Activated CD4-positive, alpha-beta memory T cell treated with anti-CD3 and anti-CD28 coated beads for 36 hours (primary cell): Measurements from ENCODE around the gene SPAG6. TPM values are rescaled to one million over a fixed set of nuclear protein-coding genes. Genes with fewer than 3 reads are reported as not detected.

ENCODE experiments used
- CTCF ChIA-PET: fragments of 350-600 bp; sonication (Branson Sonifier 250); formaldehyde crosslinking; loops from one replicate; lab custom pipeline; 2021; ENCODE audit warnings: antibody characterized with exemption, inconsistent platforms; lab: Charles Lee
- POLR2A ChIA-PET: fragments of 350-600 bp; sonication (Branson Sonifier 250); formaldehyde crosslinking; loops from one replicate; lab custom pipeline; 2021; ENCODE audit warnings: antibody characterized with exemption; lab: Charles Lee
- DNase-seq: peaks from one replicate; pipeline ENCODE4 v3.0.0-alpha.2; 2020
- H3K27ac Mint-ChIP-seq: one replicate; pipeline ENCODE4 v1.8.0; 2021; ENCODE audit warnings: mixed read lengths
- H3K27me3 Mint-ChIP-seq: one replicate; pipeline ENCODE4 v1.8.0; 2021; ENCODE audit warnings: mixed read lengths
- H3K36me3 Mint-ChIP-seq: one replicate; pipeline ENCODE4 v1.8.0; 2021; ENCODE audit warnings: mixed read lengths
- H3K4me1 Mint-ChIP-seq: one replicate; pipeline ENCODE4 v1.8.0; 2021; ENCODE audit warnings: low read depth, mixed read lengths
- H3K4me3 Mint-ChIP-seq: one replicate; pipeline ENCODE4 v1.8.0; 2021; ENCODE audit warnings: mild to moderate bottlenecking, mixed read lengths
- H3K9me3 Mint-ChIP-seq: one replicate; pipeline ENCODE4 v1.8.0; 2021; ENCODE audit warnings: mixed read lengths
- intact Hi-C: fragments of 100-400 bp; cut with micrococcal nuclease; formaldehyde crosslinking; loops from one replicate; pipeline ENCODE4 v1.15.1; 2023
- total RNA-seq, 2 experiments: library from RNA; stranded (reverse); gene quantifications; one replicate each; pipeline ENCODE4 v1.2.3, GENCODE V29; 2021

The SPAG6 gene
- total RNA-seq, 2 experiments from 2014 or later = 0.24 TPM; not detected in 1

GRCh38 chr10:22456486-22456885 is 111.2 kb downstream of the SPAG6 start:
- ChIA-PET CTCF (no interaction called here), POLR2A (interaction anchor here (1.1 kb wide), 1 partner anchor 19 kb away, joined by 3 read pairs; no protein-coding TSS in a partner anchor)
- DNase-seq = no peak
- no peaks in the 10 kb centered on the region for H3K36me3 Mint-ChIP-seq
- intact Hi-C loops = no loop called here
- H3K27me3 Mint-ChIP-seq = peaks cover 3% of the 10 kb centered on the region
- peaks cover 7% of the 10 kb centered on the region for H3K9me3 Mint-ChIP-seq
- peaks cover 2% of the 10 kb centered on the region for H3K4me1 Mint-ChIP-seq
- no peak overlapping the region for H3K4me3 Mint-ChIP-seq
- H3K27ac Mint-ChIP-seq = no peak overlapping the region

- no peaks in the 10 kb centered on the region for H3K36me3 Mint-ChIP-seq
- no peak overlapping the region for H3K27ac Mint-ChIP-seq
- peaks cover 2% of the 10 kb centered on the region for H3K4me1 Mint-ChIP-seq
- POLR2A ChIA-PET = no interaction called here
- intact Hi-C loops = no loop called here
- no peaks in the 10 kb centered on the region for H3K27me3 Mint-ChIP-seq
- H3K9me3 Mint-ChIP-seq = peaks cover 7% of the 10 kb centered on the region
- H3K4me3 Mint-ChIP-seq = no peak overlapping the region
- CTCF ChIA-PET = interaction anchor here (0.6 kb wide), 1 partner anchor 93 kb away, joined by 3 read pairs; no protein-coding TSS in a partner anchor
- DNase-seq = no peak
Measured at GRCh38 chr10:22458272-22459038, 113.2 kb downstream of the SPAG6 start.

- no peaks in the 10 kb centered on the region for H3K27me3 Mint-ChIP-seq
- ChIA-PET POLR2A (no interaction called here), CTCF (no interaction called here)
- H3K4me3 Mint-ChIP-seq = no peak overlapping the region
- H3K36me3 Mint-ChIP-seq = no peaks in the 10 kb centered on the region
- peaks cover 2% of the 10 kb centered on the region for H3K4me1 Mint-ChIP-seq
- no peak overlapping the region for H3K27ac Mint-ChIP-seq
- intact Hi-C loops = no loop called here
- no peak for DNase-seq
- H3K9me3 Mint-ChIP-seq = peaks cover 7% of the 10 kb centered on the region
Measured at GRCh38 chr10:22459496-22459895, 114.2 kb downstream of the SPAG6 start.

GRCh38 chr10:22460101-22460500 is 114.8 kb downstream of the SPAG6 start:
- POLR2A ChIA-PET = no interaction called here
- no peak for DNase-seq
- Mint-ChIP-seq H3K27ac (no peak overlapping the region), H3K4me1 (peaks cover 2% of the 10 kb centered on the region), H3K9me3 (peaks cover 7% of the 10 kb centered on the region), H3K36me3 (no peaks in the 10 kb centered on the region), H3K4me3 (no peak overlapping the region), H3K27me3 (no peaks in the 10 kb centered on the region)
- CTCF ChIA-PET = no interaction called here
- intact Hi-C loops = no loop called here

- POLR2A ChIA-PET = no interaction called here
- intact Hi-C loops = no loop called here
- Mint-ChIP-seq H3K27me3 (no peaks in the 10 kb centered on the region), H3K27ac (no peak overlapping the region), H3K9me3 (peaks cover 7% of the 10 kb centered on the region), H3K4me1 (no peaks in the 10 kb centered on the region), H3K4me3 (no peak overlapping the region), H3K36me3 (no peaks in the 10 kb centered on the region)
- no peak for DNase-seq
- CTCF ChIA-PET = no interaction called here
Measured at GRCh38 chr10:22460531-22461403, 115.5 kb downstream of the SPAG6 start.

GRCh38 chr10:22461891-22462290 is 116.6 kb downstream of the SPAG6 start:
- intact Hi-C loops = no loop called here

GRCh38 chr10:22463255-22463654 is 118.0 kb downstream of the SPAG6 start:
- Mint-ChIP-seq H3K4me1 (no peaks in the 10 kb centered on the region), H3K36me3 (no peaks in the 10 kb centered on the region), H3K27me3 (no peaks in the 10 kb centered on the region), H3K4me3 (no peak overlapping the region), H3K9me3 (peaks cover 7% of the 10 kb centered on the region), H3K27ac (no peak overlapping the region)
- intact Hi-C loops = no loop called here
- no peak for DNase-seq
- CTCF ChIA-PET = no interaction called here
- POLR2A ChIA-PET = no interaction called here

More at GRCh38 chr10:22461891-22462290, 116.6 kb downstream of the SPAG6 start:
- Mint-ChIP-seq H3K4me1 (no peaks in the 10 kb centered on the region), H3K27ac (no peak overlapping the region), H3K36me3 (no peaks in the 10 kb centered on the region), H3K27me3 (no peaks in the 10 kb centered on the region), H3K9me3 (peaks cover 7% of the 10 kb centered on the region), H3K4me3 (no peak overlapping the region)
- no peak for DNase-seq
- ChIA-PET CTCF (no interaction called here), POLR2A (no interaction called here)

- Mint-ChIP-seq H3K36me3 (no peaks in the 10 kb centered on the region), H3K4me1 (no peaks in the 10 kb centered on the region), H3K9me3 (peaks cover 7% of the 10 kb centered on the region), H3K27ac (no peak overlapping the region), H3K27me3 (no peaks in the 10 kb centered on the region), H3K4me3 (no peak overlapping the region)
- ChIA-PET CTCF (no interaction called here), POLR2A (no interaction called here)
- intact Hi-C loops = no loop called here
- no peak for DNase-seq
Measured at GRCh38 chr10:22464966-22465629, 119.8 kb downstream of the SPAG6 start.

- no peak overlapping the region for H3K4me3 Mint-ChIP-seq
Measured at GRCh38 chr10:22466763-22467334, 121.6 kb downstream of the SPAG6 start.

More at GRCh38 chr10:22466763-22467334, 121.6 kb downstream of the SPAG6 start:
- ChIA-PET CTCF (no interaction called here), POLR2A (no interaction called here)
- intact Hi-C loops = no loop called here
- no peak for DNase-seq
- Mint-ChIP-seq H3K27ac (no peak overlapping the region), H3K9me3 (no peaks in the 10 kb centered on the region), H3K36me3 (no peaks in the 10 kb centered on the region), H3K4me1 (no peaks in the 10 kb centered on the region), H3K27me3 (peaks cover 7% of the 10 kb centered on the region)

Other genes with a start within 250 kb of the SPAG6 start
- gene EBLN1, start 127.5 kb upstream of the SPAG6 start, total RNA-seq = not detected
- 10 to 100 TPM; 84.6 to 91.4 TPM for gene COMMD3, start 29.1 kb upstream of the SPAG6 start, total RNA-seq
- 10 to 100 TPM; 58.8 to 63.5 TPM for gene BMI1, start 24.4 kb upstream of the SPAG6 start, total RNA-seq